SH-SY5Y (cell line): Measurements from ENCODE around the gene PVALB.

Experiments
- GATA2 ChIP-seq: IDR thresholded peaks from 2 replicates; pipeline ENCODE4 v1.6.1; 2011; ENCODE audit warnings: mild to moderate bottlenecking, low read depth, low read length
- GATA3 ChIP-seq: IDR thresholded peaks from 2 replicates; pipeline ENCODE4 v1.6.1; 2011; ENCODE audit warnings: low read depth, mild to moderate bottlenecking, low read length, moderate library complexity

- no peak for TF ChIP-seq GATA2
- no peak for TF ChIP-seq GATA3
Observed at GRCh38 chr22:36808721-36809344, 8.0 kb downstream of the PVALB start.
